GM19238 (cell line): ENCODE results near the gene JMJD6.
A peak's percentile ranks its signal among the peaks of the same experiment; 100 is the strongest.
"Not testable (repeated sequence)": the region's sequence is repeated elsewhere in the genome, so short reads cannot be mapped to it uniquely, and the experiment has no call there.

Experiments used
- DNase-seq: peaks from one replicate; pipeline ENCODE4 v3.0.0; 2011; ENCODE audit warnings: low spot score; ENCODE audit not compliant: insufficient read length

JMJD6 gene

DNA sequence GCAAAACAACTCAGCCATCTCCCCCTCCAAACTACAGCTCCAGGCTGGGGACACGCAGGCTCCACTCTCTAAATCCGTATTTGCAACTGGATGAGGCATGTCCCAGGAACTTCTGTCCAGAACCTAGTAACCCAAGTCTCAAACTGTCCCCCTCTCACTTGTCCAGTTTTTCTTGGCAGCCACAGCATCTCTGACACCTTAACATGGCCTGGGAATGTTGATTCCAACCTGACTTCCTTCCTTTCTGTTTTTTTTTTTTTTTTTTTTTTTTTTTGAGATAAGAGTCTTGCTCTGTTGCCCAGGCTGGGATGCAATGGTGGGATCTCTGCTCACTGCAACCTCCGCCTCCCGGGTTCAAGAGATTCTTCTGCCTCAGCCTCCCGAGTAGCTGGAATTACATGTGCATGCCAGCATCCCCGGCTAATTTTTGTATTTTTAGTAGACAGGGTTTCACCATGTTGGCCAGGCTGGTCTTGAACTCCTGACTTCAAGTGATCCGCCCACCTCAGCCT is 27.9 kb downstream of the JMJD6 start:
- not testable (repeated sequence) for DNase-seq

- DNase-seq: no peak
Measured at GRCh38 chr17:76697702-76698465, 28.5 kb downstream of the JMJD6 start.

DNA sequence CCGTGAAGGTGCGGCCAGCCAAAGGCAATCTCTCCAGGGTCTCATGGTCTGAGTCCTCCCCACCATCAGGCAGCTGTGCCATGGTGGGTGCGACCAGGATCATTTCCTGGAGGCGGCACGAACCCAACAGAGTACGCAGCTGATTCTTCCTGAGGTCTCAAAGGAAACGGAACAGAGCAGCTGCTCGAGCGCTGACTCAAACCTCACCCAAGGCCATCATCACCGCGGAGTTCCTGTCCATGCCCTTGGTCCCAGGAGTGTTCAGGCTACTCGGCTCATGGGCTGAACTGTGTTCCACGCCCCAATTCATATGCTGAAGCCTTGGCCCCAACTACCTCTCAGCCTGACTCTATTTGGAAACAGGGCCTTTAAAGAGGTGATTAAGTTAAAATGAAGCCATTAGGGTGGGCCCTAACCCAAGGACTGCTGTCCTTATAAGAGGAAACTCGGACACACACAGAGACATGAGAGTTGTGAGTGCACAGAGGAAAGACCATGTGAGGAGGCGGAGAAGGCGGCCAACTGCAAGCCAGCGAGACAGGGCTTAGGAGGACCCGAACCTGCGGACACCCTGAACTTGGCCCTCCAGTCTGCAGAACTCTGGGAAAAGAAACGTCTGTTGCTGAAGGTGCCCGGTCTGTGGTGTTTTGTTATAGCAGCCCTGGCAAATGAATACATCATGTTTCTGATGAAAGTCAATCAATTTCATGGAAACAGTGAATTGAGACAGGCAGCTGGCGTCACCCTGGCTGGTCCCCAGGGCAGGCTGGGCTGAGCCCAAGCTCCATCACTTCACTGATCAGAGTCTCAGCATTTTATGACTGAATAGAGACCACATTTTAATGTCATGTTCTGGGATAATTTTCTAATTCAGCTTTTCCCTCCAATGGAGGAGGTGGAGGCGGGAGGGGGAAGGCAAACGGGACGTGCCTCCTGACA is 29.4 kb downstream of the JMJD6 start:
- DNase-seq: peak; percentile 80

DNA sequence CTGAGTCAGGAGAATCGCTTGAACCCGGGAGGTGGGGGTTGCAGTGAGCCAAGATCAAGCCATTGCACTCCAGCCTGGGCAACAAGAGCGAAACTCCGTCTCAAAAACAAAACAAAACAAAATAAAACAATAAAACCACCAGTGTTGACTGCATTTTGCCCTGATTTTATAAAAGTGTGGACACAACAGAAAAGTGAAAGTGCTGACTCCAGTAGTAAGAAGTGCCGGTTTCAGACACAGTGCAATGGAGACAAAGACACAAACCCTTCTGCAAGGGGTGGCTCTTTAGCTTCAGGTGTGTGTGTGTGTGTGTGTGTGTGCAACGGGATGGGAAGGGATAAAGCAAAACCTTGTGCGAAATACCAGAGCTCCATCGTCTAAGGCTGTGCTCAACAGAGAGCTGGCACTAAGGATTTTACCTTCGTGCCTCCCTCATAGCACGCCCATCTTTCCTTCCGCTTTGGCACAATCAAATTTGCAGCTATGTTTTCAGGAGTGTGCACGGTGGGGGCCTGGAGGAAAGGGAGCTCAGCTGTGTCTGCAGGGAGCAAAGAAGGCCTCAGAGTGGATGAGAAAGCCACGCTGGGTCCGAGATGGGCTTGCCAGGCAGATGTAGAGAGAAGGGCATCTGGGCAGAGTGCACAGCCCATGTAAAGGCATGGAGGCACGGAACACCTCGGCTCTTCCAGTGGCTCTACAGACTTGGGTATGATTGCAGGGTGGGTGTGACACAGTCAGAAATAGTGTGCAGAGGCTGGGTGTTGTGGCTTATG is 31.2 kb downstream of the JMJD6 start:
- no peak for DNase-seq

GRCh38 chr17:76691379-76692191 is 34.8 kb downstream of the JMJD6 start:
- DNase-seq: no peak

GRCh38 chr17:76690596-76691280 is 35.7 kb downstream of the JMJD6 start:
- no peak for DNase-seq

DNA sequence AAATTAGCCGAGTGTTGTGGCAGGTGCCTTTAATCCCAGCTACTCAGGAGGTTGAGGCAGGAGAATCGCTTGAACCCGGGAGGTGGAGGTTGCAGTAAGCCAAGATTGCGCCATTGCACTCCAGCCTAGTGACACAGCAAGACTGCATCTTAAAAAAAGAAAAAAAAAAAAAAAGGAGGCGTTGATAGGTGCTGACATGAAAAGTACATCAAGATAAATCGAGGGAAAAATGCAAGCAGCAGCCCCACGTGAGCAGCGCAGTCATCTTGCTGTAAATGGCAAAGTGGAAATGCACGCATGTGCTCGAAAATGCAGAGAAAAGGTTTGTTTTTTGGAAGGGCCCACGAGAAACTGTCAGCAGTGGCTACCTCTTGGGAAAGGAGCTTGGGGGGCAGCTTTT is 36.5 kb downstream of the JMJD6 start:
- no peak for DNase-seq

DNA sequence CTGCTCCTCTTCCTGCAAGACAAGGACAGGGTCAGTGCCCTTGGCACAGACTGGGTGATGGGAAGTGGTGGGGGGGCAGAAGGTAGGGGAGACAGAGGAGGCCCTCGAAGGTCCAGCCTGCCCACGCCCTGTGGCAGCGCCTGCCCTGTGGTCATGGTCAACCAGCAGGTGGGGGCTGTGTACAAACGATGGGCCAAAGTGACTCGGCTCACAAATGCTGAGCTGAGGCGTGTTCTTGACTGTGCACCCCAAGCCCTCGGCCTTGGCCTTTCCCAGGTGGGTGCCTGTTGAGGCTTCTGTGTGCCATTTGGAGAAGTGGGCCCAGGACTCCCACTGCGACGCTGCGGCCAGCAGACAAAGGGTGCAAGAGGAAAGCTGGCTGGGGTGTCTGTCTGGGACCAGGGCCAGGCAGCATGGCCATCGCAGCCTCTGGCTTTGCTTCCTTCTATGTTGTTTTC is 38.2 kb downstream of the JMJD6 start:
- DNase-seq: no peak

GRCh38 chr17:76687298-76688164 is 38.9 kb downstream of the JMJD6 start:
- DNase-seq: no peak

DNA sequence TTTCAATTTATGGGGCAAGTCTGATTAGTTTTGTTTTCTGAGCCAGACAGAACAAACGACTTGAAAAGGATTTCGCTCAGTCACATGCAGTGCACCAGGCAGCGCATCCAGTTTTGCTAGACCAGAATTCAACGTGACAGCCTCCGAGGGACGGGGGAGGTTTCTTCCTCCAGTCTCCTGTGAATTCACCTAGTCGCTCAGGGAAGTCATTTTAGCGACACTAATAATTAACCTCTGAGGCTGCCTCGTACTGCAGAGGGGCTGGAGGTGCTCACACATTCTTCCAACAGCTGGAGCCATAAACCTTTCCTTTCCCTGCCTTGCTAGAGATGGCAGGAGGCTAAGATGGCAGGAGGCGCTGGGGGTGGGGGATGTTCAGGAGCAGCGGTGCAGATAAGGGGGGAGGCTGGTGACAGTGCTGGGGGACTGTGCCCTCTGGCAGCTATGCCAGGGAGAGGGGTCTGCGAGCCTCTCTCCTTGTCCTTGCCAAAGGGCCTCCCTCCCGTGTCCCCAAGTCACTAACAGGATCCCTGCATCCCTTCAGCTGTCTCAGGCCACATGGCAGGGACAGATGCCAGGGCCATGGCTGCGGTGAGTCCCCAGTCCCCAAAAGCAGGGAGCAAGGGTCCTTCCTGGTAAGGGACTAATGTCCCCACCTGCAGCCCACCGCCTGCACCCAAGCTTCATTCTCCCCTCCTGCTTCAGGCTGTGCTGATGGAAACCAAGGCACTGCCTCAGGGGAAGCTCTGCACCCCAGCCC is 39.7 kb downstream of the JMJD6 start:
- DNase-seq: no peak

DNA sequence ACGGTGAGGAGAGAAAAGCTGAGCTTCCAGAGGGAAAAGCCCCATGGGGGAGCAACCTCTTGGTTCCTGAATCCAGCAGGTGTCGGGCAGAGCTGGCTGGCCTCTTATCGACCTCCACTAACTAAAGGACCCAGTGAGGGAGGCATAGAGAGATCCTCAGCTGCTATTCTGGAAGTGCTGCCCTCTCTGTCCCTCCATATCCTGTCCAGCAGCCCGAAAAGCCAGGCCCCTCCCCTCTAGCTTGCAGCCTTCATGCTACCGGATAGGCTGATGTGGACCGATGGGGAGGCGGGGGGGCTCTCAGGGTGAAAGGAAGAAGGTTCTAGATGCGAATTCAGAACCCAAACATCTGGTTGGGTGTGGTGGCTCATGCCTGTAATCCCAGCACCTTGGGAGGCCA is 40.6 kb downstream of the JMJD6 start:
- DNase-seq: no peak

GRCh38 chr17:76685366-76685765 is 41.0 kb downstream of the JMJD6 start:
- no peak for DNase-seq

DNA sequence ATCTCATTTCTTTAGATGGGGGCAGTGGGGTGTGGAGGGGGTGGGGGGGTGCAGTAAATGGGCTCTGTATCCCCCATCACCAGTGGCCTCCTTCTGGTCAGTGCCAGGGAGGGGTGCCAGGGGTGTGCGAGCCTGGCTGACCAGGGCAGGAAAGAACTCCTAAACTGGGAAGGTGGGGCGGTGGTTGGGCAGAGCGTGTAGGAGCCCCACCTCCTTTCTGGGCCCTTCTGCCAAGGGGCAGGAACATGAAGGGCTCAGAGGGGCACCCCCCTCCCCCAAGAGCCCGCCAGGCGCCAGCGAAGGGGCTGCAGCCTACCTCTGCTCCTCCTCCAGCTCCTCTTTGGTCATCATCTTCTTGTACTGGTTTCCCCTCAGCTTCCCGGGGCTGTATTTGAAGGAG is 41.6 kb downstream of the JMJD6 start:
- no peak for DNase-seq

- DNase-seq: no peak
Measured at GRCh38 chr17:76683921-76684745, 42.3 kb downstream of the JMJD6 start.

GRCh38 chr17:76683011-76683755 is 43.2 kb downstream of the JMJD6 start:
- DNase-seq: no peak

- DNase-seq: no peak
Measured at GRCh38 chr17:76682296-76682695, 44.1 kb downstream of the JMJD6 start.
